SK-N-SH treated with all-trans-retinoic acid at 6 μM for 48 hours (cell line): Measurements from ENCODE around the gene ZNF783.

Experiments used
- ATAC-seq: fragments of 200-7000 bp; cut with Tn5 transposase; 3 replicates; pipeline ENCODE4 v1.9.1; 2020; ENCODE audit warnings: mild to moderate bottlenecking, moderate library complexity
- ARNTL ChIP-seq: fragments of 450-650 bp; formaldehyde crosslinking; IDR thresholded peaks from 2 replicates; pipeline ENCODE4 v1.5.0; 2020; ENCODE audit warnings: low read depth, mild to moderate bottlenecking, moderate library complexity, borderline replicate concordance
- BACH2 ChIP-seq: fragments of 250-450 bp; sonication (Bioruptor Pico); IDR thresholded peaks from 2 replicates; pipeline ENCODE4 v1.9.0; 2021; ENCODE audit warnings: mild to moderate bottlenecking, borderline replicate concordance
- CREB5 ChIP-seq: fragments of 250-450 bp; sonication (Bioruptor Pico); IDR thresholded peaks from 2 replicates; pipeline ENCODE4 v1.5.1; 2020; ENCODE audit warnings: low read depth, mild to moderate bottlenecking, moderate library complexity
- CSDC2 ChIP-seq: fragments of 250-450 bp; sonication (Bioruptor Pico); IDR thresholded peaks from 2 replicates; pipeline ENCODE4 v1.5.0; 2020; ENCODE audit warnings: mild to moderate bottlenecking, moderate library complexity
- CSRNP3 ChIP-seq: fragments of 250-450 bp; sonication (Bioruptor Pico); IDR thresholded peaks from 2 replicates; pipeline ENCODE4 v1.5.1; 2021; ENCODE audit warnings: mild to moderate bottlenecking, moderate library complexity
- ESRRG ChIP-seq: fragments of 250-450 bp; sonication (Bioruptor Pico); IDR thresholded peaks from 2 replicates; pipeline ENCODE4 v1.6.1; 2021; ENCODE audit warnings: mild to moderate bottlenecking
- GLIS3 ChIP-seq: fragments of 250-450 bp; sonication (Bioruptor Pico); IDR thresholded peaks from 2 replicates; pipeline ENCODE4 v1.5.0; 2020; ENCODE audit warnings: mild to moderate bottlenecking, moderate library complexity
- ISL1 ChIP-seq: fragments of 250-450 bp; sonication (Bioruptor Pico); IDR thresholded peaks from 2 replicates; pipeline ENCODE4 v2.1.2; 2022; ENCODE audit warnings: mild to moderate bottlenecking, moderate library complexity
- OSR1 ChIP-seq: fragments of 250-450 bp; sonication (Bioruptor Pico); IDR thresholded peaks from 2 replicates; pipeline ENCODE4 v1.8.0; 2022; ENCODE audit warnings: moderate library complexity, mild to moderate bottlenecking, inconsistent platforms
- PATZ1 ChIP-seq: fragments of 250-450 bp; sonication (Bioruptor Pico); IDR thresholded peaks from 2 replicates; pipeline ENCODE4 v1.8.0; 2020; ENCODE audit warnings: mild to moderate bottlenecking, moderate library complexity, borderline replicate concordance
- POU6F1 ChIP-seq: fragments of 250-450 bp; sonication (Bioruptor Pico); IDR thresholded peaks from 2 replicates; pipeline ENCODE4 v1.8.0; 2021; ENCODE audit warnings: low read depth, mild to moderate bottlenecking, moderate library complexity, borderline replicate concordance
- PPARA ChIP-seq: fragments of 250-450 bp; sonication (Bioruptor Pico); IDR thresholded peaks from 2 replicates; pipeline ENCODE4 v1.5.0; 2020; ENCODE audit warnings: mild to moderate bottlenecking, borderline replicate concordance
- RARB ChIP-seq: fragments of 250-450 bp; sonication (Bioruptor Pico); IDR thresholded peaks from 2 replicates; pipeline ENCODE4 v1.8.0; 2021; ENCODE audit warnings: mild to moderate bottlenecking, moderate library complexity
- SNAI2 ChIP-seq: fragments of 250-450 bp; sonication (Bioruptor Pico); IDR thresholded peaks from 2 replicates; pipeline ENCODE4 v1.5.0; 2020; ENCODE audit warnings: mild to moderate bottlenecking, moderate library complexity
- TCF4 ChIP-seq: fragments of 250-450 bp; sonication (Bioruptor Pico); IDR thresholded peaks from 2 replicates; pipeline ENCODE4 v1.8.0; 2021; ENCODE audit warnings: mild to moderate bottlenecking, moderate library complexity, borderline replicate concordance
- TOX ChIP-seq: fragments of 250-450 bp; sonication (Bioruptor Pico); IDR thresholded peaks from 2 replicates; pipeline ENCODE4 v1.8.0; 2021; ENCODE audit warnings: mild to moderate bottlenecking, moderate library complexity, borderline replicate concordance
- TSHZ2 ChIP-seq: fragments of 250-450 bp; sonication (Bioruptor Pico); IDR thresholded peaks from 2 replicates; pipeline ENCODE4 v1.5.0; 2020; ENCODE audit warnings: mild to moderate bottlenecking, moderate library complexity
- ZC3H10 ChIP-seq: fragments of 250-450 bp; sonication (Bioruptor Pico); IDR thresholded peaks from 2 replicates; pipeline ENCODE4 v1.5.1; 2021; ENCODE audit warnings: mild to moderate bottlenecking, moderate library complexity
- ZFP3 ChIP-seq: fragments of 250-450 bp; sonication (Bioruptor Pico); IDR thresholded peaks from 2 replicates; pipeline ENCODE4 v1.5.0; 2020; ENCODE audit warnings: mild to moderate bottlenecking, moderate library complexity
- ZFP30 ChIP-seq: fragments of 450-650 bp; formaldehyde crosslinking; IDR thresholded peaks from 2 replicates; pipeline ENCODE4 v1.5.0; 2022; ENCODE audit warnings: mild to moderate bottlenecking, moderate library complexity
- ZNF565 ChIP-seq: fragments of 450-650 bp; formaldehyde crosslinking; conservative IDR thresholded peaks from 2 replicates; pipeline ENCODE4 v1.5.0; 2020; ENCODE audit warnings: low read depth, mild to moderate bottlenecking, moderate library complexity
- ZNF70 ChIP-seq: fragments of 450-650 bp; formaldehyde crosslinking; IDR thresholded peaks from 2 replicates; pipeline ENCODE4 v1.5.0; 2020; ENCODE audit warnings: mild to moderate bottlenecking, moderate library complexity
- ZNF8 ChIP-seq: fragments of 450-650 bp; formaldehyde crosslinking; IDR thresholded peaks from 2 replicates; pipeline ENCODE4 v1.5.0; 2020; ENCODE audit warnings: mild to moderate bottlenecking, moderate library complexity

ZNF783 gene

GRCh38 chr7:149291036-149291780 is 29.2 kb downstream of the ZNF783 start:
- ATAC-seq = no peak
- TF ChIP-seq RARB (CRISPR knock-in tag) = no peak
- no peak for TF ChIP-seq ISL1 (CRISPR knock-in tag)
- TF ChIP-seq TOX = no peak
- no peak for TF ChIP-seq BACH2 (CRISPR knock-in tag)
- no peak for TF ChIP-seq CSDC2 (CRISPR knock-in tag)
- no peak for TF ChIP-seq ZNF565 (CRISPR knock-in tag)
- TF ChIP-seq ZNF8 (CRISPR knock-in tag) = no peak
- TF ChIP-seq GLIS3 (CRISPR knock-in tag) = no peak
- TF ChIP-seq SNAI2 (CRISPR knock-in tag) = no peak
- TF ChIP-seq CREB5 (CRISPR knock-in tag) = no peak
- no peak for TF ChIP-seq PATZ1
- TF ChIP-seq TCF4 (CRISPR knock-in tag) = no peak
- TF ChIP-seq ARNTL (CRISPR knock-in tag) = no peak
- TF ChIP-seq OSR1 (CRISPR knock-in tag) = no peak
- no peak for TF ChIP-seq CSRNP3 (CRISPR knock-in tag)
- no peak for TF ChIP-seq ZC3H10 (CRISPR knock-in tag)

GRCh38 chr7:149291781-149292461 is 29.9 kb downstream of the ZNF783 start:
- ATAC-seq = no peak
- TF ChIP-seq PATZ1 = no peak

GRCh38 chr7:149292462-149292823 is 30.4 kb downstream of the ZNF783 start:
- ATAC-seq = no peak
- TF ChIP-seq ZNF70 (CRISPR knock-in tag) (no peak), PATZ1 (no peak), ESRRG (CRISPR knock-in tag) (no peak), OSR1 (CRISPR knock-in tag) (no peak), ZFP3 (CRISPR knock-in tag) (no peak), POU6F1 (no peak), ZFP30 (no peak), PPARA (CRISPR knock-in tag) (no peak), ZNF8 (CRISPR knock-in tag) (no peak), ZNF565 (CRISPR knock-in tag) (no peak), CSDC2 (CRISPR knock-in tag) (no peak), TSHZ2 (CRISPR knock-in tag) (no peak), TOX (no peak)
- TF ChIP-seq, all 23 proteins: peak for 0
